HL-60 (cell line): Measurements from ENCODE around the gene TACC2.
A peak's percentile ranks its signal among the peaks of the same experiment; 100 is the strongest.

Source experiments
- DNase-seq, 2 experiments: peaks; one replicate each; pipeline ENCODE4 v3.0.0-alpha.2; 2010 to 2020; ENCODE audit warnings: low read depth in 1 of 2, low spot score in 1 of 2
- H3K27ac ChIP-seq: fragments of 250-450 bp; sonication (Bioruptor Pico); replicated peaks from 2 replicates; pipeline ENCODE4 v1.5.1; 2020; ENCODE audit warnings: mild to moderate bottlenecking, moderate library complexity
- H3K27me3 ChIP-seq: fragments of 250-450 bp; sonication (Bioruptor Pico); 2 replicates; pipeline ENCODE4 v1.5.1; 2021; ENCODE audit warnings: mild to moderate bottlenecking, moderate library complexity; ENCODE audit not compliant: insufficient read depth, poor library complexity, severe bottlenecking
- H3K4me3 ChIP-seq: replicated peaks from 2 replicates; pipeline ENCODE4 v1.5.1; 2011; ENCODE audit warnings: mild to moderate bottlenecking, control low read depth, low read length; ENCODE audit not compliant: insufficient read depth
- GABPA ChIP-seq: IDR thresholded peaks from 2 replicates; pipeline ENCODE4 v1.6.1; 2012; ENCODE audit warnings: low read depth
- POLR2AphosphoS5 ChIP-seq: IDR thresholded peaks from 2 replicates; pipeline ENCODE4 v1.6.1; 2012; ENCODE audit warnings: low read depth
- SPI1 ChIP-seq: IDR thresholded peaks from 2 replicates; pipeline ENCODE4 v1.6.1; 2012; ENCODE audit warnings: low read depth, mild to moderate bottlenecking, borderline replicate concordance
- TF ChIP-seq, protein P1 (sequence below): IDR thresholded peaks from one replicate; pipeline ENCODE4 v1.5.1; 2011; ENCODE audit warnings: low read length, control low read depth, inconsistent platforms; ENCODE audit not compliant: insufficient read depth
- TF ChIP-seq, protein P2 (sequence below): IDR thresholded peaks from 2 replicates; pipeline ENCODE4 v1.6.1; 2012; ENCODE audit warnings: low read depth; ENCODE audit not compliant: insufficient replicate concordance

Gene TACC2

GRCh38 chr10:122267849-122268737 lies 279.1 kb downstream of the TACC2 start:
- Histone ChIP-seq H3K27me3 (no peaks in the 10 kb centered on the region), H3K27ac (no peak overlapping the region), H3K4me3 (no peak overlapping the region)
- DNase-seq, result peak in 1 of 2 experiments; percentile 42
- no peak for TF ChIP-seq GABPA
- TF ChIP-seq, protein P1, sequence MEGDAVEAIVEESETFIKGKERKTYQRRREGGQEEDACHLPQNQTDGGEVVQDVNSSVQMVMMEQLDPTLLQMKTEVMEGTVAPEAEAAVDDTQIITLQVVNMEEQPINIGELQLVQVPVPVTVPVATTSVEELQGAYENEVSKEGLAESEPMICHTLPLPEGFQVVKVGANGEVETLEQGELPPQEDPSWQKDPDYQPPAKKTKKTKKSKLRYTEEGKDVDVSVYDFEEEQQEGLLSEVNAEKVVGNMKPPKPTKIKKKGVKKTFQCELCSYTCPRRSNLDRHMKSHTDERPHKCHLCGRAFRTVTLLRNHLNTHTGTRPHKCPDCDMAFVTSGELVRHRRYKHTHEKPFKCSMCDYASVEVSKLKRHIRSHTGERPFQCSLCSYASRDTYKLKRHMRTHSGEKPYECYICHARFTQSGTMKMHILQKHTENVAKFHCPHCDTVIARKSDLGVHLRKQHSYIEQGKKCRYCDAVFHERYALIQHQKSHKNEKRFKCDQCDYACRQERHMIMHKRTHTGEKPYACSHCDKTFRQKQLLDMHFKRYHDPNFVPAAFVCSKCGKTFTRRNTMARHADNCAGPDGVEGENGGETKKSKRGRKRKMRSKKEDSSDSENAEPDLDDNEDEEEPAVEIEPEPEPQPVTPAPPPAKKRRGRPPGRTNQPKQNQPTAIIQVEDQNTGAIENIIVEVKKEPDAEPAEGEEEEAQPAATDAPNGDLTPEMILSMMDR, result peak; percentile 76

DNA sequence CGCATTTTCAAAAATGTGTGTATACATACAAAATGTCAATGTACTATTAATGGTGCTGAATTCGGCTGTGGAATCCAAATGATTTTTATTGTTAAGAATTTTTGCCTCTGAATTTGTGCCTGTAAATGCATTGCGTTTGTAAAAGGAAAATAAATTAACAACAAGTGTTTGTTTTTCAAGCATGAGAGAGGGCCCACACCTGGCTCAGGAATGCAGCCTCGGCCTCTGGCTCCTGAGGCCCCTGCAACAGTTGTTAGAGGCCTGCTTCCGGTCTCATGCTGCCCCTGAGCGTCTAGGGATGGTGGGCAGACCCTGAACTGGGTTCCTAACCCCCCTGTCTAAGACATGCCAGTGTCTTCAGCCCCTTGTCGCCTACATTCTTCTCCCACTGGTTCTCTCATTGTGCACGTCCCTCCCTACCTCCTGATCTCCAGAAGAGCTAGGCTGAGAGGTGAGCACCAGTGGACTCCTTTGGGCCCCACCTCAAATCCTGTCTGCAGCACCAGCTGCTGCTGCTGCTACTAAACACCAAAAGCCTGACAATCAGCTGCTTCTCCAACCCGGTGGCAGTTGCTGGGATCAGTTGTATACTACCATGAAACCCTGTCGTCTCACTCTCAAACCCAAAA lies 280.2 kb downstream of the TACC2 start:
- TF ChIP-seq SPI1, result no peak
- TF ChIP-seq POLR2AphosphoS5, result no peak
- TF ChIP-seq, protein P1, result no peak
- TF ChIP-seq, protein P2, sequence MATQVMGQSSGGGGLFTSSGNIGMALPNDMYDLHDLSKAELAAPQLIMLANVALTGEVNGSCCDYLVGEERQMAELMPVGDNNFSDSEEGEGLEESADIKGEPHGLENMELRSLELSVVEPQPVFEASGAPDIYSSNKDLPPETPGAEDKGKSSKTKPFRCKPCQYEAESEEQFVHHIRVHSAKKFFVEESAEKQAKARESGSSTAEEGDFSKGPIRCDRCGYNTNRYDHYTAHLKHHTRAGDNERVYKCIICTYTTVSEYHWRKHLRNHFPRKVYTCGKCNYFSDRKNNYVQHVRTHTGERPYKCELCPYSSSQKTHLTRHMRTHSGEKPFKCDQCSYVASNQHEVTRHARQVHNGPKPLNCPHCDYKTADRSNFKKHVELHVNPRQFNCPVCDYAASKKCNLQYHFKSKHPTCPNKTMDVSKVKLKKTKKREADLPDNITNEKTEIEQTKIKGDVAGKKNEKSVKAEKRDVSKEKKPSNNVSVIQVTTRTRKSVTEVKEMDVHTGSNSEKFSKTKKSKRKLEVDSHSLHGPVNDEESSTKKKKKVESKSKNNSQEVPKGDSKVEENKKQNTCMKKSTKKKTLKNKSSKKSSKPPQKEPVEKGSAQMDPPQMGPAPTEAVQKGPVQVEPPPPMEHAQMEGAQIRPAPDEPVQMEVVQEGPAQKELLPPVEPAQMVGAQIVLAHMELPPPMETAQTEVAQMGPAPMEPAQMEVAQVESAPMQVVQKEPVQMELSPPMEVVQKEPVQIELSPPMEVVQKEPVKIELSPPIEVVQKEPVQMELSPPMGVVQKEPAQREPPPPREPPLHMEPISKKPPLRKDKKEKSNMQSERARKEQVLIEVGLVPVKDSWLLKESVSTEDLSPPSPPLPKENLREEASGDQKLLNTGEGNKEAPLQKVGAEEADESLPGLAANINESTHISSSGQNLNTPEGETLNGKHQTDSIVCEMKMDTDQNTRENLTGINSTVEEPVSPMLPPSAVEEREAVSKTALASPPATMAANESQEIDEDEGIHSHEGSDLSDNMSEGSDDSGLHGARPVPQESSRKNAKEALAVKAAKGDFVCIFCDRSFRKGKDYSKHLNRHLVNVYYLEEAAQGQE, result no peak
- no peak for TF ChIP-seq GABPA
- Histone ChIP-seq H3K27ac (no peak overlapping the region), H3K4me3 (no peak overlapping the region), H3K27me3 (no peaks in the 10 kb centered on the region)
- DNase-seq, result no peak

DNA sequence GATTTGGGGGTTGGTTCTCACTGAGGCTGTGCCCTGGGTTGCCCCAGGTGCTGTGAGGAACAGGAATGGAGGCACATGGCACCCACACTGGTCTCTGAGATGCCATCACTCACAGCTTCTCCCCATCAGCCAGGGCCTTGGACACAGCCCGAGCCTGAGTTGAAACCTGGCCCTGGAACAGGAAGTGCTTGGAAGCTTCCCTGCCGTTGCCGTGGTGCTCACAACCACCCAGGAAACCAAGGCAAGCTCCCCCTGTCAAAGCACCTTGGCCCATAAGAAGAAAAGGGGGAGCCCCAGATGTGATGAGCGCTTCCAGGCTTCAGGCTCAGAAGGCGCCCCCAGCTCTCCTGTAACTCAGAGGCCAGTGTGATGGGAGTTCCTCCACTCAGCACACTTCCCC lies 282.1 kb downstream of the TACC2 start, which contains the start of gene BTBD16:
Gene BTBD16 (plus strand): TSS at position 221 of the 400 bp plus-strand sequence. CDS start 3,786 bp downstream, outside the sequence.
- H3K27ac ChIP-seq, result no peak within 1 kb of the TSS
- DNase-seq, result no peak
- TF ChIP-seq POLR2AphosphoS5 (no peak), SPI1 (peak; percentile 26; the same call in 1 of the 2 replicates)
- no peak within 1 kb of the TSS for H3K4me3 ChIP-seq
- H3K27me3 ChIP-seq, result no peaks in the 10 kb centered on the region

- Histone ChIP-seq H3K4me3 (no peak overlapping the region), H3K27ac (no peak overlapping the region), H3K27me3 (no peaks in the 10 kb centered on the region)
- DNase-seq, result no peak
- no peak for TF ChIP-seq POLR2AphosphoS5
- TF ChIP-seq, protein P1, result no peak
- TF ChIP-seq GABPA, result no peak
- TF ChIP-seq, protein P2, result no peak
- no peak for TF ChIP-seq SPI1
These were observed 285.1 kb downstream of the TACC2 start for GRCh38 chr10:122273966-122274545.
